ENCODE data around the gene SPINK5.
"Not testable (repeated sequence)": the region's sequence is repeated elsewhere in the genome, so short reads cannot be mapped to it uniquely, and the experiment has no call there.

Gene SPINK5

DNA sequence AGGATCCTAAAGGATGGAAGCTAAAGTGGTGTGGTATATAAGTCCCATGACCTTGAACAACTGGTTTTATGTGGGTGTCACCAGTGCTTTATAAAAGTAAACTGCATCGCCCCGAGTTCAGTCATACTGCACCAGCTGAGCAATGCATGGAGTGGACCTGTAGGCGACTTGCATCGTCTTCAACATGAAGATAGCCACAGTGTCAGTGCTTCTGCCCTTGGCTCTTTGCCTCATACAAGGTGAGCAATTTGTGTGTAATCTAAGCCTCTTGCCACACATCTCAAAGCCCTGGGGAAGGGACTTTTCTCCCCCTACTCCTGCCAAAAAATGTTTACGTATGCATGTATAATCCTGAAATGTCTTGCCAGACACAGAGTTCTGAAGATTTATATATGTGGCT, at the start of gene SPINK5:
Gene SPINK5, plus strand, starts transcription at position 120 of the 400 bp plus-strand sequence. Its CDS starts 65 bp downstream, at position 185.
- DNase-seq (ENCODE audit: low read depth): no peak

GRCh38 chr5:148014276-148014675, 49.5 kb upstream of the SPINK5 start:
- DNase-seq (ENCODE audit: low read depth): no peak

- DNase-seq (ENCODE audit: low read depth): no peak
Observed at GRCh38 chr5:148020257-148020988, 43.4 kb upstream of the SPINK5 start.

- DNase-seq (ENCODE audit: low read depth): no peak
Observed at GRCh38 chr5:148027505-148027904, 36.3 kb upstream of the SPINK5 start.

GRCh38 chr5:148029131-148029530, 34.6 kb upstream of the SPINK5 start:
- no peak for DNase-seq (ENCODE audit: low read depth)

DNA sequence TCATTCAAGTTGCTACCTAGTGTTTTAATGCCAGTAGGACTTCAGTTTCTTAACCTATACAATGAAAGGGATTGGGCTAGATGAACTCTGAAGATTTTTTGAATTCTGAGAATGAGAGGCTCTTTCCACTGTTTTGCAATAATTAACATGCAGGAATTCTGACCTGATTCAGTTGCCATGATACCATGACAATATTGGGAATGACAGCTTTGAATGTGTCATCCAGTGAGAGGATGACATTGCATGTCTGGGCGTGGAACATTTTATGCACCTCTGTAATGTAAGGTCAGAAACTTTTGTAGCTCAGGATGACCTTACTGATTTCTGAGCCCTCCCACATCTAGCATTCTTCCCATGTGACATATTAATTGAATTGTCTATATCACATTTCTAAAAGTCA, 30.6 kb upstream of the SPINK5 start:
- no peak for DNase-seq (ENCODE audit: low read depth)

- DNase-seq (ENCODE audit: low read depth): no peak
Observed at GRCh38 chr5:148035676-148036075, 28.1 kb upstream of the SPINK5 start.

GRCh38 chr5:148042881-148043280, 20.9 kb upstream of the SPINK5 start:
- no peak for DNase-seq (ENCODE audit: low read depth)

DNA sequence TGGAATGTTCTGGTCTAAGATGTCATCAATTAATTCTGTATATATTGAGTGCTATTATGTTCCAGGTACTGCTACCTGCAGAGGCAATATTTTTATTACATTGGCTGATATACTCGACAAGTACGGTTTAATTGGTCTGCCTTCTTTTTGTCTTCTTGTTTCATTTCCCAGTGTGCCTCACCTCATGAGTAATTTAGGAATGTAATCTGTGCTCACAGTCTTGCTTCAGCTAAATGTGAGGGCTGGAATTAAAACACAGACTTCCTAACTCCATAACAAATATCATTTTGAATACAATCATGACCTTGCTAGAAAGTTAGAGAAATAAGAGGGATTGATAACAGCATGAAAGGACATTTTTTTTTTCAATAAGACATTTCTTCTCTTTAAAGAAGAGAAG, 20.1 kb upstream of the SPINK5 start:
- no peak for DNase-seq (ENCODE audit: low read depth)

- DNase-seq (ENCODE audit: low read depth): not testable (repeated sequence)
Observed at GRCh38 chr5:148055160-148055559, 8.6 kb upstream of the SPINK5 start.

- no peak for DNase-seq (ENCODE audit: low read depth)
Observed at GRCh38 chr5:148060309-148060708, 3.5 kb upstream of the SPINK5 start.

DNA sequence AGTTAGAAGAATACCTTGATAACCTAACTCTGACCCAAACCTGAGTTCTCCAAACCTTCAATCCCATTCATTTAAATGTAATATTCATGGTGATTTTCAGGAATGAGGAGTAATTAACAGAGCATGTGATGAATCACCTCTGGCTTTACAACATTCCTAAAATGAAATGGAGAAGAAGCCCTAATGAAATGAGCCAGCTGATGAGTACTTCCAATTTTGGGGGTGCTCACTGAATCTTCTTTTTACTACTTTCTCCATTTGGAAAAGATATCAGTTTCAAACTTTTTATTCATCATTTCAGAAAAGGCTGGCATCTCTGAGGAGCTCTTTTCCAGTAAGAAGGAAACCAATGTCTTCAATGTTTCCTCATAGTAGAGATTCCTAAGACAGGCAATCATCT, 2.9 kb upstream of the SPINK5 start:
- no peak for DNase-seq (ENCODE audit: low read depth)

DNA sequence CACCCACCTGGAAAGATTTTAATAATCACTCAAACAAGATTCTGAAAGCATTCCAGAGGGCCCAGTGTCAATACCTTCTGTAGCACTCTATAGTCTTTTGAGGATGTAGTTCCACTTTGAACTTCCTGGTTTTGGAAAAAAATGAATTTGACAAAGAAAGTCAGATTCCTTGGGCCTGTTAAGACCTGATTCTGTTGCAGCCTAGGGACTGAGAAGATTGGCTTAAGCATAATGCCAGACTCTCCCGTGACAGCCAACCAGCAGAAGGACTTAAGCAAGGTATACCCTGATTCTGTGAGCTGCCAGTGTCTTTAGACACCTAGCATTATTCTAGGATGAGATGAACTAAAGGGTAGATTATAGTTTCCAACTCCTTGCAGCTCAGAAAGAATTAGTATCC, 6.8 kb downstream of the SPINK5 start:
- DNase-seq (ENCODE audit: low read depth): no peak

DNA sequence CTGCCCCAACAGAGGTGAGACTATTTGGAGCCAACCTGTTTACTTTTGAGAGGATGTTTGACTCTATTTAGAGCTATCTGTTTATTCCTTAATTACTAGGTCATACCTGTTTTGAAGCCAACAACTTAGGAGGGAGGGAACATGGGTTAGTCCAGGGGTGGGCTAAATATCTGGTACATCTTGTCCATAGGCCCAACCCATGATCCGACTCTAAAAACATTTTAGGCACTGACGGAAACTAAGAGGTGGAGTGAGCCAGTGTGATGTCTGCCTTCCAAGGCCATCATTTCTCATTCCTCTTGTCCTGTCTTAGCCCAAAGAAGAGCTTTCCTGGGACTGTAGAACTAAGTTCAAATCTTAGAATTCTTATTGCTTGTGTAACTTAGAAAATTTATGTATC, 8.4 kb downstream of the SPINK5 start:
- DNase-seq (ENCODE audit: low read depth): no peak

GRCh38 chr5:148075529-148075928, 11.7 kb downstream of the SPINK5 start:
- DNase-seq (ENCODE audit: low read depth): no peak

- no peak for DNase-seq (ENCODE audit: low read depth)
Observed at GRCh38 chr5:148083203-148083602, 19.4 kb downstream of the SPINK5 start.

DNA sequence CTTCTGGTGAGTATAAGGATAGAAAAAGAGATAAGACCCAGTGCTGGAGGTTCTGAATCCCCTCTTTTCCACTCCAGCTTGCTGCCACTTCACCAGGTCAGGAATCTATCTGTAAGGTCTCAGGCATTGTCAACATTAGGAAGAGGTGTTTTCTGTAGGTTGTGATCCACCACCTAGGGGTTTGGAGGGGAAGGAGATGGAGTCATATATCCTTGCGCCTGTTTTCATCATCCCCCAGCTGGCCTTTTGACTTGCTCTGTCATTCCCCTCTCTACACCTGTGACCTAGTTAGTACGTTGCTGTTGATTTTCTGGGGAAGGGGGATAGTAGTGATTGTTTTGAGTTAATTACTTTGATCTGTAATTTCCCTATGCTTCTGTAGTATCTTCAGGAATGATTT, 20.5 kb downstream of the SPINK5 start:
- DNase-seq (ENCODE audit: low read depth): no peak

DNA sequence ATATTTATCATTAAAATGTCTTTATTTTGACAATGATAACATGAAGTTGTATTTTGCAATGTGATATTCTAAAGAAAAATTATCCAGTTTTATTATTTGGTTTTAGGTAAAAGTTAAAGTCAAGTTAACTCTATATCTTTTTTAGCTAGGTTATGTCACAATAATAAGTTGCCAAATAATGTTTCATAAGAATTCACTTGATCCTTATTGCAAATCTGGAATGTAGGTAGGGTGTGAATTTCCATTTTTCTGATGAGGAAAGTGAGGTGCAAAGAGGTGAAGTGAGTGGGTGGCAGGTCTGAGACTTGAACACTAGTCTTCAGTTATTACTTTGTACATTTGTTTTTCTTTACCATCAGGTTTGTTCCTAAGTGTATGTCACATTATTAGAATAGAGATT, 21.5 kb downstream of the SPINK5 start:
- no peak for DNase-seq (ENCODE audit: low read depth)

GRCh38 chr5:148085977-148086705, 22.4 kb downstream of the SPINK5 start:
- no peak for DNase-seq (ENCODE audit: low read depth)

DNA sequence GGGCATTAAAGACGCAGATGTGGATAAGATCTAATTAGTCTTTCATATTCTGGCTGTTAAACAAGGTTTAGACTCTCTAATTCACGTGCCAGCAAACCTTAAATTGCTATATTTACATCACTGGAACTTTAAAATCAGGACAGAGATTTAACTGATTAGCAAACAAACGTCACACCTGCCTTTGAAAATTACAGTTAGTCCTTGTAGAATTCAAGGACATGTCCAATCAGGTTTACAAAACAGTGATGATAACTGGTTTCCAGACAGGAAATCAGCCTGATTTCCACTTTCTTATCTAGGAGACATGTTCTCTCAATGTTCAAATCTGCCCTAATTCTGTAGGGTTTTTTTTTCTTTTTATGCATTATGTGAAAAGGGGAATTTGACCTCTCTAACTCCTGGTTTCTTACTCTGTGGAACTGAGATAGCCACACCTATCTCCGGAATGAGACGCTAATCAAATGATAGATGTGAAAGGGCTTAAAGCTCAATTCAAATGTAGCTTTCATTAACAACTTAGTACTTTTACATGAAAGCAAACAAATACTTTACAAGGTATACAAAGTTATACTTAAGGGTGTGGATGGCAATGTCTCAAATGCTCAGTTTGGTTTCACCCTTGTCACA, 26.5 kb downstream of the SPINK5 start:
- DNase-seq (ENCODE audit: low read depth): no peak

- no peak for DNase-seq (ENCODE audit: low read depth)
Observed at GRCh38 chr5:148090773-148091250, 27.0 kb downstream of the SPINK5 start.

GRCh38 chr5:148091991-148092964, 28.5 kb downstream of the SPINK5 start:
- no peak for DNase-seq (ENCODE audit: low read depth)

Data from GM04503 (cell line).